Measurements from ENCODE around the gene CD109.
"Not testable (repeated sequence)": the region's sequence is repeated elsewhere in the genome, so short reads cannot be mapped to it uniquely, and the experiment has no call there.

The CD109 gene

GRCh38 chr6:73719046-73719445, 23.0 kb downstream of the CD109 start:
- no peak overlapping the region for H3K27ac ChIP-seq
- TF ChIP-seq CTCF (IDR thresholded peaks at IDR 0.05): no peak

GRCh38 chr6:73722318-73723060, 26.5 kb downstream of the CD109 start:
- TF ChIP-seq ZFX (IDR thresholded peaks at IDR 0.05; ENCODE audit: borderline replicate concordance): no peak
- no peak for TF ChIP-seq CTCF (IDR thresholded peaks at IDR 0.05)
- no peak overlapping the region for H3K27ac ChIP-seq

GRCh38 chr6:73723480-73723879, 27.5 kb downstream of the CD109 start:
- not testable (repeated sequence) for H3K27ac ChIP-seq

- H3K27ac ChIP-seq: no peak overlapping the region
- TF ChIP-seq CTCF (IDR thresholded peaks at IDR 0.05) (no peak), ZFX (IDR thresholded peaks at IDR 0.05; ENCODE audit: borderline replicate concordance) (no peak)
These were observed 28.4 kb downstream of the CD109 start for GRCh38 chr6:73724389-73724788.

- not testable (repeated sequence) for H3K27ac ChIP-seq
These were observed 29.2 kb downstream of the CD109 start for GRCh38 chr6:73725192-73725591.

DNA sequence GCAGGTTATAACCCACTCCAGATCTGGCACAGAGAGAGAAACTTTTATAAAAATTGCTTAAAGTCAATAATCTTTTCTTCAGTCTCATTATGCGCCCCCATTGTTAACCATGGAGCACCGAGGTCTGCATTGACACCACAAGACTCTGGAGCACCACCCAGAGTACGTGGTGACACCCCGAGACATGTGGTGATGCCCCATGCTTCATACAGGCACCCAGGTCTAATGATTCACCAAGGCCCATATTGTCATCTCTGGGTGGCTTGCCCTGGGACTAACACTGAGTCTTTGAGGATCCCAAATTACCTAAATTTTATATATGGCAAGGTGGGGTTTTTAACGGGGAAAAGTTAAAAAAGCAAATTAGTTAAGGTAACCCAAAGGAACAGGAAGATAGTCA, 31.1 kb downstream of the CD109 start:
- no peak overlapping the region for H3K27ac ChIP-seq
- TF ChIP-seq ZFX (IDR thresholded peaks at IDR 0.05; ENCODE audit: borderline replicate concordance) (no peak), CTCF (IDR thresholded peaks at IDR 0.05) (no peak)

DNA sequence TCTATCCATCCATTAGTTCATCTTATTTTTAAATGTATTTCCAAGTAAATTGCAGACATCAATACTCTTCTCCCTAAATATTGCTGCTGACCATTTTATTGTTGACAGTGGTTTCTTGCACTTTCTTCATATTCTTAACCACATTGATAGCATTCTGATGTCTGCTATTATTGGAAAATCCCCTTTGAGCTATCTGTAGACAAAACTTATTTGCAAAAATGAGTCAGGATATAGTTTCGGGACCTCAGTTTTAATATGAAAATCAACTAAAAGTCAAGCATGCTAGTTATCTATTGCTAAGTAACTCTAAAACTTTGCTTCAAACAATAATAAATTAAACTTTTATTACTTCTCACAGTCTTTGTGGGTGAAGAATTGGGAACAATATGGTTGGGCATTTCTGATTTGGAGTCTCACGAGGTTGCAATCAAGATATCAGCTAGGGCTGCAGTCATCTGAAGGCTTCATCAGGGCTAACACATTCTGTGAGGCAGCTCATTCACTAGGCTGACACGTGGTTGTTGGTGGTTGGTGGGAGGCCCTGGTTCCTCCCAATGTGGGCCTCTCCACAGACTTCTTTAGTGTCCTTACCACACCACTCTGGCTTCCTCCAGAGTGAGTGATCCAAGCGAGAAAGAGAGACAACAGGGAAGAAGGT, 32.7 kb downstream of the CD109 start:
- H3K27ac ChIP-seq: no peak overlapping the region
- TF ChIP-seq ZFX (IDR thresholded peaks at IDR 0.05; ENCODE audit: borderline replicate concordance) (no peak), CTCF (IDR thresholded peaks at IDR 0.05) (no peak)

- TF ChIP-seq ZFX (IDR thresholded peaks at IDR 0.05; ENCODE audit: borderline replicate concordance) (no peak), CTCF (IDR thresholded peaks at IDR 0.05) (no peak)
- H3K27ac ChIP-seq: no peak overlapping the region
These were observed 35.3 kb downstream of the CD109 start for GRCh38 chr6:73731285-73731684.

All from 22Rv1 (cell line).